SK-N-SH treated with all-trans-retinoic acid at 6 μM for 48 hours (cell line): ENCODE results near the gene ZBTB47.

Experiments used
- ARNTL ChIP-seq: fragments of 450-650 bp; formaldehyde crosslinking; IDR thresholded peaks from 2 replicates; pipeline ENCODE4 v1.5.0; 2020; ENCODE audit warnings: low read depth, mild to moderate bottlenecking, moderate library complexity, borderline replicate concordance
- BACH2 ChIP-seq: fragments of 250-450 bp; sonication (Bioruptor Pico); IDR thresholded peaks from 2 replicates; pipeline ENCODE4 v1.9.0; 2021; ENCODE audit warnings: mild to moderate bottlenecking, borderline replicate concordance
- GLIS3 ChIP-seq: fragments of 250-450 bp; sonication (Bioruptor Pico); IDR thresholded peaks from 2 replicates; pipeline ENCODE4 v1.5.0; 2020; ENCODE audit warnings: mild to moderate bottlenecking, moderate library complexity
- ISL1 ChIP-seq: fragments of 250-450 bp; sonication (Bioruptor Pico); IDR thresholded peaks from 2 replicates; pipeline ENCODE4 v2.1.2; 2022; ENCODE audit warnings: mild to moderate bottlenecking, moderate library complexity
- PPARA ChIP-seq: fragments of 250-450 bp; sonication (Bioruptor Pico); IDR thresholded peaks from 2 replicates; pipeline ENCODE4 v1.5.0; 2020; ENCODE audit warnings: mild to moderate bottlenecking, borderline replicate concordance
- RARB ChIP-seq: fragments of 250-450 bp; sonication (Bioruptor Pico); IDR thresholded peaks from 2 replicates; pipeline ENCODE4 v1.8.0; 2021; ENCODE audit warnings: mild to moderate bottlenecking, moderate library complexity
- TCF4 ChIP-seq: fragments of 250-450 bp; sonication (Bioruptor Pico); IDR thresholded peaks from 2 replicates; pipeline ENCODE4 v1.8.0; 2021; ENCODE audit warnings: mild to moderate bottlenecking, moderate library complexity, borderline replicate concordance
- TSHZ2 ChIP-seq: fragments of 250-450 bp; sonication (Bioruptor Pico); IDR thresholded peaks from 2 replicates; pipeline ENCODE4 v1.5.0; 2020; ENCODE audit warnings: mild to moderate bottlenecking, moderate library complexity
- ZFP3 ChIP-seq: fragments of 250-450 bp; sonication (Bioruptor Pico); IDR thresholded peaks from 2 replicates; pipeline ENCODE4 v1.5.0; 2020; ENCODE audit warnings: mild to moderate bottlenecking, moderate library complexity
- ZFP30 ChIP-seq: fragments of 450-650 bp; formaldehyde crosslinking; IDR thresholded peaks from 2 replicates; pipeline ENCODE4 v1.5.0; 2022; ENCODE audit warnings: mild to moderate bottlenecking, moderate library complexity
- ZNF565 ChIP-seq: fragments of 450-650 bp; formaldehyde crosslinking; conservative IDR thresholded peaks from 2 replicates; pipeline ENCODE4 v1.5.0; 2020; ENCODE audit warnings: low read depth, mild to moderate bottlenecking, moderate library complexity
- TF ChIP-seq, protein P1 (sequence below): fragments of 250-450 bp; sonication (Bioruptor Pico); IDR thresholded peaks from 2 replicates; pipeline ENCODE4 v1.8.0; 2020; ENCODE audit warnings: mild to moderate bottlenecking, moderate library complexity, borderline replicate concordance

DNA sequence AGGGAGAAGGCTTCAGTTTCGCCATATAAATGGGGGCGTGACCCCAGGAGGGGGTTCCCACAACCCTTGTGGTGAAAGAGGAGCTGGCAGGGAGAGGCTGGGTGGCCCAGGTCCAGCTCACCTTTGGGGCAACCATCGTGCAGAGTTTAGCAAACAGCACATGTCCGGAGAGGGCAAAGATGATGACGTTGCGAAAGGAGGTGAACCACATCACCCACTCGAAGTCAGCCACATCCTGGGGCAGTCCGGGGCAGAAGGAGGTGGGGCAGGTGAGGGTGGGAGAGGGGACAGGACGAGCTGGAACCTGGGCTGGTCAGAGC lies 45.4 kb downstream of the ZBTB47 start:
- TF ChIP-seq ISL1 (no peak), ARNTL (CRISPR knock-in tag) (no peak), RARB (CRISPR knock-in tag) (no peak), ZNF565 (CRISPR knock-in tag) (no peak), GLIS3 (CRISPR knock-in tag) (no peak), ZFP30 (CRISPR knock-in tag) (no peak), TCF4 (CRISPR knock-in tag) (no peak), ZFP3 (no peak), BACH2 (no peak), PPARA (CRISPR knock-in tag) (no peak), TSHZ2 (CRISPR knock-in tag) (no peak)
- TF ChIP-seq, protein P1, sequence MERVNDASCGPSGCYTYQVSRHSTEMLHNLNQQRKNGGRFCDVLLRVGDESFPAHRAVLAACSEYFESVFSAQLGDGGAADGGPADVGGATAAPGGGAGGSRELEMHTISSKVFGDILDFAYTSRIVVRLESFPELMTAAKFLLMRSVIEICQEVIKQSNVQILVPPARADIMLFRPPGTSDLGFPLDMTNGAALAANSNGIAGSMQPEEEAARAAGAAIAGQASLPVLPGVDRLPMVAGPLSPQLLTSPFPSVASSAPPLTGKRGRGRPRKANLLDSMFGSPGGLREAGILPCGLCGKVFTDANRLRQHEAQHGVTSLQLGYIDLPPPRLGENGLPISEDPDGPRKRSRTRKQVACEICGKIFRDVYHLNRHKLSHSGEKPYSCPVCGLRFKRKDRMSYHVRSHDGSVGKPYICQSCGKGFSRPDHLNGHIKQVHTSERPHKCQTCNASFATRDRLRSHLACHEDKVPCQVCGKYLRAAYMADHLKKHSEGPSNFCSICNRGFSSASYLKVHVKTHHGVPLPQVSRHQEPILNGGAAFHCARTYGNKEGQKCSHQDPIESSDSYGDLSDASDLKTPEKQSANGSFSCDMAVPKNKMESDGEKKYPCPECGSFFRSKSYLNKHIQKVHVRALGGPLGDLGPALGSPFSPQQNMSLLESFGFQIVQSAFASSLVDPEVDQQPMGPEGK (CRISPR knock-in tag): no peak
